Neural cell (in vitro differentiated cells): Measurements from ENCODE around the gene ZNF560. TPM values are rescaled to one million over a fixed set of nuclear protein-coding genes. Genes with fewer than 3 reads are reported as not detected.
"Not testable (repeated sequence)": the region's sequence is repeated elsewhere in the genome, so short reads cannot be mapped to it uniquely, and the experiment has no call there.

Experiments used
- H2AFZ ChIP-seq: fragments of 200-600, 300-800 bp; sonication (generic), shearing (Covaris generic); 2 replicates; pipeline ENCODE4 v1.6.0; 2014; ENCODE audit warnings: low read depth, mild to moderate bottlenecking, antibody characterized with exemption, low read length, moderate library complexity
- H3F3A ChIP-seq: fragments of 200-600 bp; shearing (Covaris generic); 2 replicates; pipeline ENCODE4 v1.6.1; 2016; ENCODE audit warnings: mild to moderate bottlenecking, moderate library complexity, mixed read lengths, antibody characterized with exemption, low read length; ENCODE audit not compliant: insufficient read depth, poor library complexity, severe bottlenecking
- H3K27ac ChIP-seq: fragments of 200-600, 300-800 bp; sonication (generic), shearing (Covaris generic); 2 replicates; pipeline ENCODE4 v1.5.1; 2014; ENCODE audit warnings: mild to moderate bottlenecking, low read length, moderate library complexity
- H3K27me3 ChIP-seq: fragments of 300-800, 200-600 bp; sonication (generic), shearing (Covaris generic); 2 replicates; pipeline ENCODE4 v1.6.0; 2014; ENCODE audit warnings: mild to moderate bottlenecking, low read depth, low read length, moderate library complexity; ENCODE audit not compliant: insufficient read depth
- H3K36me3 ChIP-seq: fragments of 300-800, 200-600 bp; sonication (generic), shearing (Covaris generic); 2 replicates; pipeline ENCODE4 v1.5.1; 2014; ENCODE audit warnings: mild to moderate bottlenecking, antibody characterized with exemption, low read length, moderate library complexity; ENCODE audit not compliant: insufficient read depth
- H3K4me2 ChIP-seq: fragments of 300-800, 200-600 bp; sonication (generic), shearing (Covaris generic); 2 replicates; pipeline ENCODE4 v1.6.0; 2014; ENCODE audit warnings: mild to moderate bottlenecking, low read length
- H3K4me3 ChIP-seq: fragments of 300-800, 200-600 bp; sonication (generic), shearing (Covaris generic); 2 replicates; pipeline ENCODE4 v1.5.1; 2014; ENCODE audit warnings: mild to moderate bottlenecking, low read length, moderate library complexity
- H3K79me2 ChIP-seq: fragments of 200-600 bp; shearing (Covaris generic); replicated peaks from 2 replicates; pipeline ENCODE4 v1.6.0; 2014; ENCODE audit warnings: mild to moderate bottlenecking, low read length, moderate library complexity; ENCODE audit not compliant: insufficient read depth
- H3K9ac ChIP-seq: fragments of 300-800, 200-600 bp; sonication (generic), shearing (Covaris generic); 2 replicates; pipeline ENCODE4 v1.6.1; 2016; ENCODE audit warnings: mild to moderate bottlenecking, low read length, mixed read lengths
- H3K9me2 ChIP-seq: fragments of 200-600 bp; shearing (Covaris generic); 2 replicates; pipeline ENCODE4 v1.6.1; 2016; ENCODE audit warnings: mild to moderate bottlenecking, low read length, mixed read lengths; ENCODE audit not compliant: insufficient read depth
- H3K9me3 ChIP-seq: fragments of 200-600, 300-800 bp; sonication (generic), shearing (Covaris generic); 2 replicates; pipeline ENCODE4 v1.6.1; 2016; ENCODE audit warnings: mild to moderate bottlenecking, mixed run types, low read length, moderate library complexity, mixed read lengths
- H4K20me1 ChIP-seq: fragments of 200-600 bp; shearing (Covaris generic); 2 replicates; pipeline ENCODE4 v1.6.1; 2016; ENCODE audit warnings: mild to moderate bottlenecking, mixed run types; ENCODE audit not compliant: insufficient read depth
- EP300 ChIP-seq: fragments of 450-650 bp; conservative IDR thresholded peaks from 2 replicates; pipeline ENCODE4 v1.6.1; 2014; ENCODE audit warnings: antibody characterized with exemption, mild to moderate bottlenecking, moderate library complexity; ENCODE audit not compliant: poor library complexity, severe bottlenecking
- EZH2 ChIP-seq: fragments of 200-600, 300-800 bp; shearing (Covaris generic), sonication (generic); IDR thresholded peaks from 2 replicates; pipeline ENCODE4 v1.6.1; 2014; ENCODE audit warnings: antibody characterized with exemption, low read length, borderline replicate concordance, mild to moderate bottlenecking; ENCODE audit not compliant: insufficient read depth, poor library complexity, severe bottlenecking
- MXI1 ChIP-seq: fragments of 450-650 bp; conservative IDR thresholded peaks from 2 replicates; pipeline ENCODE4 v1.6.1; 2014; ENCODE audit warnings: antibody characterized with exemption, mild to moderate bottlenecking; ENCODE audit not compliant: poor library complexity, severe bottlenecking
- POLR2AphosphoS5 ChIP-seq: IDR thresholded peaks from 2 replicates; pipeline ENCODE4 v1.6.1; 2012
- RAD21 ChIP-seq: fragments of 450-650 bp; conservative IDR thresholded peaks from 2 replicates; pipeline ENCODE4 v1.6.1; 2014; ENCODE audit warnings: antibody characterized with exemption, mild to moderate bottlenecking, moderate library complexity
- SMC3 ChIP-seq: fragments of 450-650 bp; conservative IDR thresholded peaks from 2 replicates; pipeline ENCODE4 v1.6.1; 2014; ENCODE audit warnings: antibody characterized with exemption, mild to moderate bottlenecking, moderate library complexity; ENCODE audit not compliant: poor library complexity
- TAF1 ChIP-seq: IDR thresholded peaks from 2 replicates; pipeline ENCODE4 v1.6.1; 2012; ENCODE audit warnings: low read depth
- polyA plus RNA-seq: library from polyadenylated mRNA; depleted of rRNA; stranded (reverse); fragments of >200 nt; gene quantifications from 2 replicates; pipeline ENCODE4 v1.2.3, GENCODE V29; 2014
- TF ChIP-seq, protein P1 (sequence below): IDR thresholded peaks from 2 replicates; pipeline ENCODE4 v1.6.1; 2012; ENCODE audit warnings: borderline replicate concordance
- TF ChIP-seq, protein P2 (sequence below): fragments of 450-650 bp; IDR thresholded peaks from 2 replicates; pipeline ENCODE4 v1.5.1; 2014; ENCODE audit warnings: antibody characterized with exemption, mild to moderate bottlenecking, moderate library complexity; ENCODE audit not compliant: poor library complexity, severe bottlenecking

The ZNF560 gene
- polyA plus RNA-seq, 1 donor from 2014 or later = 0.61 TPM

DNA sequence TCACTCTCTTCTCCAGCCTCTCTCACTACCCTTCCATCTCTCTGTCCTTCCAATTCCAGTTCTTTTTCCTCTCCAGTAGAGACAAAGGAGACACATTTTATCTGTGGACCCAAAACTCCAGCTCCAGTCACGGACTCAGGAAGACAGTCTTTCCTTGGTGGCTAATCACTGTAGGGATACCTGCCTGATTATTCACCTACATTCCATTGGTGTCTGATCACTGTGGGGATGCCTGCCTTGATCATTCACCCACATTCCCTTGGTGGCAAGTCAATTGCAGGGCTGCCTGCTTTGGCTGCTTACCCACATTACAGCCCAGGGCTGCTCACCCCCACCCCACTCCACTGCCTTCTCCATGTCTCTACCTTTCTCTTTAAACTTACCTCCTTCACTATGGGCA is 41.5 kb upstream of the ZNF560 start:
- H2AFZ ChIP-seq, H4K20me1 ChIP-seq, H3F3A ChIP-seq, H3K27ac ChIP-seq, H3K9me2 ChIP-seq, H3K4me2 ChIP-seq, H3K9me3 ChIP-seq, H3K27me3 ChIP-seq, H3K9ac ChIP-seq, H3K4me3 ChIP-seq: not testable (repeated sequence)
- Histone ChIP-seq H3K36me3 (peaks cover 14% of the 10 kb centered on the region), H3K79me2 (peaks cover 36% of the 10 kb centered on the region)

DNA sequence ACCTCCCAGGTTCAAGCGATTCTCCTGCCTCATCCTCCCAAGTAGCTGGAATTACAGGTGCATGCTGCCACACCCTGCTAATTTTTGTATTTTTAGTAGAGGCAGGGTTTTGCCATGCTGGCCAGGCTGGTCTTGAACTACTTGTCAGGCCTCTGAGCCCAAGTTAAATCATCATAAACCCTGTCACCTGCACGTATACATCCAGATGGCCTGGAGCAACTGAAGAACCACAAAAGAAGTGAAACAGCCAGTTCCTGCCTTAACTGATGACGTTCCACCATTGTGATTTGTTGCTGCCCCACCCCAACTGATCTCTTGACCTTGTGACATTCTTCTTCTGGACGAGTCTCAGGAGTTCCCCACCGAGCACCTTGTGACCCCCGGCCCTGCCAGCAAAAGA is 40.8 kb upstream of the ZNF560 start:
- not testable (repeated sequence) for H3K9me2 ChIP-seq, H4K20me1 ChIP-seq, H3K27me3 ChIP-seq, H3K9me3 ChIP-seq, H3F3A ChIP-seq
- Histone ChIP-seq H3K4me3 (peak overlapping the region; percentile 81), H3K36me3 (peaks cover 17% of the 10 kb centered on the region), H3K79me2 (peaks cover 36% of the 10 kb centered on the region), H3K4me2 (peak overlapping the region; percentile 45), H3K9ac (peak overlapping the region; percentile 95), H2AFZ (peak overlapping the region; percentile 99), H3K27ac (peak overlapping the region; percentile 96)

DNA sequence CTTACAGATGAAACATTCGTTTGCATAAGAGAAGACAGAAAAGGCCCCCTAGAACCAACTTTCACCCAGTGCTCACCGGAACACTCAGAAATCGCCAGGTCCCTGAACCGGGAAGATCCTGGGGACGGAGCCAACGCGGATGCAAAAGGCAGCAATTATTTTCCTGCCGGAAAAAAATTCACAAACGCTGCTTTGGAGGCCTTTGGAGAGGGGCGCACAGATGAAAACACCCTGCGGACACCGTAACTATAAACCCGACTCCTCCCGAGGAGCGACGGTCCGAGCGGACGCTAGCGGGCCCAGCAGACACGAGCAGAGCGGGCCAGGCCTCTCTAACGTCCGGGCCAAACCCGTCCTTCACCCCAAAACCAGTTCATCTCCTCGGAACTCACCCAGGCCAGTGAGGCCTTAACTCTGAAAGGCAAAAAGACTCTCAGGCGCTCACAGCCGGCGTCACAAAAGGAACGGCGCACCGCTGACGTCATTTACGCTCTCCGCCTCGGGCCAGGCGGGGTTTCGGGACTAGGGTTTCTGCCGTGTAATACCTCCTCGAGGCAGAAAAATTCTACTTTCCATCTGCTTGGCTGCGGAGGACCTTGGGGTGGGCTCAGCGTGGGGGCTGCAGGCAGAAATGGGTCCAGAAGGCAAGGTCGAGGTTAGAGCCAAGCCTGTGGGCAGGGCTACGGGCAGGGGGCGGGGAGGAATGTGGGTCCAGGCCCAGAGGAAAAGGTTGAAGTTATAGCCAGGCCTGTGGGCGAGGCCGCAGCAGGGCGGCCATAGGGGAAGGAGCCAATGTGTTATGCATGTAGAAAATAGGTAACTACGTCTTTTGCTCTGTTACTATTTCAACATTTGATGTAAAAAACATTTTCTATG is 40.0 kb upstream of the ZNF560 start, which contains the start of gene ZNF426:
Gene ZNF426 (minus strand): TSS at position 463 of the 876 bp plus-strand sequence. CDS start 2,413 bp downstream, outside the sequence.
- H3K27me3 ChIP-seq = no peaks in the 10 kb centered on the region
- H3K79me2 ChIP-seq = peaks cover 36% of the 10 kb centered on the region
- peak within 1 kb of the TSS; percentile 81 for H3K4me3 ChIP-seq
- no peaks in the 10 kb centered on the region for H3K9me2 ChIP-seq
- H3K9me3 ChIP-seq = peaks cover 4% of the 10 kb centered on the region
- no peaks in the 10 kb centered on the region for H3F3A ChIP-seq
- peaks cover 24% of the 10 kb centered on the region for H3K36me3 ChIP-seq
- peak within 1 kb of the TSS; percentile 99 for H2AFZ ChIP-seq
- H3K27ac ChIP-seq = peak within 1 kb of the TSS; percentile 96
- H4K20me1 ChIP-seq = no peaks in the 10 kb centered on the region
- peak within 1 kb of the TSS; percentile 60 for H3K4me2 ChIP-seq
- TF ChIP-seq MXI1 (peak; percentile 67), TAF1 (peak; percentile 67), EZH2 (no peak), POLR2AphosphoS5 (peak; percentile 89), EP300 (peak; percentile 66), SMC3 (peak; percentile 22), RAD21 (no peak)
- TF ChIP-seq, protein P1, sequence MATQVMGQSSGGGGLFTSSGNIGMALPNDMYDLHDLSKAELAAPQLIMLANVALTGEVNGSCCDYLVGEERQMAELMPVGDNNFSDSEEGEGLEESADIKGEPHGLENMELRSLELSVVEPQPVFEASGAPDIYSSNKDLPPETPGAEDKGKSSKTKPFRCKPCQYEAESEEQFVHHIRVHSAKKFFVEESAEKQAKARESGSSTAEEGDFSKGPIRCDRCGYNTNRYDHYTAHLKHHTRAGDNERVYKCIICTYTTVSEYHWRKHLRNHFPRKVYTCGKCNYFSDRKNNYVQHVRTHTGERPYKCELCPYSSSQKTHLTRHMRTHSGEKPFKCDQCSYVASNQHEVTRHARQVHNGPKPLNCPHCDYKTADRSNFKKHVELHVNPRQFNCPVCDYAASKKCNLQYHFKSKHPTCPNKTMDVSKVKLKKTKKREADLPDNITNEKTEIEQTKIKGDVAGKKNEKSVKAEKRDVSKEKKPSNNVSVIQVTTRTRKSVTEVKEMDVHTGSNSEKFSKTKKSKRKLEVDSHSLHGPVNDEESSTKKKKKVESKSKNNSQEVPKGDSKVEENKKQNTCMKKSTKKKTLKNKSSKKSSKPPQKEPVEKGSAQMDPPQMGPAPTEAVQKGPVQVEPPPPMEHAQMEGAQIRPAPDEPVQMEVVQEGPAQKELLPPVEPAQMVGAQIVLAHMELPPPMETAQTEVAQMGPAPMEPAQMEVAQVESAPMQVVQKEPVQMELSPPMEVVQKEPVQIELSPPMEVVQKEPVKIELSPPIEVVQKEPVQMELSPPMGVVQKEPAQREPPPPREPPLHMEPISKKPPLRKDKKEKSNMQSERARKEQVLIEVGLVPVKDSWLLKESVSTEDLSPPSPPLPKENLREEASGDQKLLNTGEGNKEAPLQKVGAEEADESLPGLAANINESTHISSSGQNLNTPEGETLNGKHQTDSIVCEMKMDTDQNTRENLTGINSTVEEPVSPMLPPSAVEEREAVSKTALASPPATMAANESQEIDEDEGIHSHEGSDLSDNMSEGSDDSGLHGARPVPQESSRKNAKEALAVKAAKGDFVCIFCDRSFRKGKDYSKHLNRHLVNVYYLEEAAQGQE = peak; percentile 88
- TF ChIP-seq, protein P2, sequence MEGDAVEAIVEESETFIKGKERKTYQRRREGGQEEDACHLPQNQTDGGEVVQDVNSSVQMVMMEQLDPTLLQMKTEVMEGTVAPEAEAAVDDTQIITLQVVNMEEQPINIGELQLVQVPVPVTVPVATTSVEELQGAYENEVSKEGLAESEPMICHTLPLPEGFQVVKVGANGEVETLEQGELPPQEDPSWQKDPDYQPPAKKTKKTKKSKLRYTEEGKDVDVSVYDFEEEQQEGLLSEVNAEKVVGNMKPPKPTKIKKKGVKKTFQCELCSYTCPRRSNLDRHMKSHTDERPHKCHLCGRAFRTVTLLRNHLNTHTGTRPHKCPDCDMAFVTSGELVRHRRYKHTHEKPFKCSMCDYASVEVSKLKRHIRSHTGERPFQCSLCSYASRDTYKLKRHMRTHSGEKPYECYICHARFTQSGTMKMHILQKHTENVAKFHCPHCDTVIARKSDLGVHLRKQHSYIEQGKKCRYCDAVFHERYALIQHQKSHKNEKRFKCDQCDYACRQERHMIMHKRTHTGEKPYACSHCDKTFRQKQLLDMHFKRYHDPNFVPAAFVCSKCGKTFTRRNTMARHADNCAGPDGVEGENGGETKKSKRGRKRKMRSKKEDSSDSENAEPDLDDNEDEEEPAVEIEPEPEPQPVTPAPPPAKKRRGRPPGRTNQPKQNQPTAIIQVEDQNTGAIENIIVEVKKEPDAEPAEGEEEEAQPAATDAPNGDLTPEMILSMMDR = peak; percentile 17
- peak within 1 kb of the TSS; percentile 95 for H3K9ac ChIP-seq
